ENCODE measurements around the gene WDR19.

The WDR19 gene

GRCh38 chr4:39232100-39232499 lies 49.8 kb downstream of the WDR19 start:
- TF ChIP-seq REST (IDR thresholded peaks at IDR 0.05; ENCODE audit: insufficient read depth in 1 of 2, low read depth in 2 of 2, low read length in 2 of 2) (no peak), FOXP2 (optimal IDR thresholded peaks at IDR 0.05; ENCODE audit: borderline replicate concordance, extremely low read depth, extremely low read length, insufficient read depth) (no peak), POLR2AphosphoS5 (IDR thresholded peaks at IDR 0.05; ENCODE audit: low read depth, low read length) (no peak), TAF1 (IDR thresholded peaks at IDR 0.05; ENCODE audit: borderline replicate concordance, insufficient read depth, low read length) (no peak), SIN3A (IDR thresholded peaks at IDR 0.05; ENCODE audit: borderline replicate concordance, insufficient read depth, low read length) (no peak)

- no peak for TF ChIP-seq REST (IDR thresholded peaks at IDR 0.05; ENCODE audit: insufficient read depth in 1 of 2, low read depth in 2 of 2, low read length in 2 of 2)
- TF ChIP-seq FOXP2 (optimal IDR thresholded peaks at IDR 0.05; ENCODE audit: borderline replicate concordance, extremely low read depth, extremely low read length, insufficient read depth) = no peak
Observed at GRCh38 chr4:39233114-39233513, 50.8 kb downstream of the WDR19 start.

- TF ChIP-seq FOXP2 (optimal IDR thresholded peaks at IDR 0.05; ENCODE audit: borderline replicate concordance, extremely low read depth, extremely low read length, insufficient read depth) = no peak
- TF ChIP-seq TAF1 (IDR thresholded peaks at IDR 0.05; ENCODE audit: borderline replicate concordance, insufficient read depth, low read length) = no peak
- TF ChIP-seq REST (IDR thresholded peaks at IDR 0.05; ENCODE audit: insufficient read depth in 1 of 2, low read depth in 2 of 2, low read length in 2 of 2) = no peak
Observed at GRCh38 chr4:39233783-39234182, 51.5 kb downstream of the WDR19 start.

- TF ChIP-seq FOXP2 (optimal IDR thresholded peaks at IDR 0.05; ENCODE audit: borderline replicate concordance, extremely low read depth, extremely low read length, insufficient read depth) (no peak), POLR2AphosphoS5 (IDR thresholded peaks at IDR 0.05; ENCODE audit: low read depth, low read length) (no peak), TAF1 (IDR thresholded peaks at IDR 0.05; ENCODE audit: borderline replicate concordance, insufficient read depth, low read length) (no peak), SIN3A (IDR thresholded peaks at IDR 0.05; ENCODE audit: borderline replicate concordance, insufficient read depth, low read length) (no peak), REST (IDR thresholded peaks at IDR 0.05; ENCODE audit: insufficient read depth in 1 of 2, low read depth in 2 of 2, low read length in 2 of 2) (no peak)
Observed at GRCh38 chr4:39235021-39235420, 52.7 kb downstream of the WDR19 start.

- TF ChIP-seq TAF1 (IDR thresholded peaks at IDR 0.05; ENCODE audit: borderline replicate concordance, insufficient read depth, low read length) = no peak
- TF ChIP-seq POLR2AphosphoS5 (IDR thresholded peaks at IDR 0.05; ENCODE audit: low read depth, low read length) = no peak
Observed at GRCh38 chr4:39235696-39236095, 53.4 kb downstream of the WDR19 start.
